MM.1S (cell line): ENCODE results near the gene RYK.

Source experiments
- DNase-seq: peaks from one replicate; pipeline ENCODE4 v3.0.0-alpha.2; 2015
- H2AFZ ChIP-seq: fragments of 300-600 bp; sonication (generic); 2 replicates; pipeline ENCODE4 v1.6.0; 2016; ENCODE audit warnings: antibody characterized with exemption, low read length
- H3F3A ChIP-seq: fragments of 300-600 bp; sonication (generic); 2 replicates; pipeline ENCODE4 v1.6.1; 2016; ENCODE audit warnings: mild to moderate bottlenecking, antibody characterized with exemption, low read length, moderate library complexity, mixed read lengths; ENCODE audit not compliant: insufficient read depth
- H3K27ac ChIP-seq: fragments of 300-600 bp; sonication (generic); 2 replicates; pipeline ENCODE4 v1.5.1; 2016; ENCODE audit warnings: mild to moderate bottlenecking, low read length
- H3K27me3 ChIP-seq: fragments of 300-600 bp; sonication (generic); replicated peaks from 2 replicates; pipeline ENCODE4 v1.6.0; 2016; ENCODE audit warnings: low read length; ENCODE audit not compliant: insufficient read depth
- H3K36me3 ChIP-seq: fragments of 300-600 bp; sonication (generic); replicated peaks from 2 replicates; pipeline ENCODE4 v1.6.1; 2016; ENCODE audit warnings: mild to moderate bottlenecking, low read length, mixed read lengths; ENCODE audit not compliant: insufficient read depth
- H3K4me1 ChIP-seq: fragments of 300-600 bp; sonication (generic); 2 replicates; pipeline ENCODE4 v1.6.1; 2016; ENCODE audit warnings: low read length, mixed read lengths
- H3K4me2 ChIP-seq: fragments of 300-600 bp; sonication (generic); 2 replicates; pipeline ENCODE4 v1.6.0; 2016; ENCODE audit warnings: low read depth, low read length
- H3K4me3 ChIP-seq: fragments of 300-600 bp; sonication (generic); 2 replicates; pipeline ENCODE4 v1.5.1; 2016; ENCODE audit warnings: low read length, mixed read lengths
- H3K79me2 ChIP-seq: fragments of 300-600 bp; sonication (generic); 2 replicates; pipeline ENCODE4 v1.6.1; 2016; ENCODE audit warnings: mixed run types, low read length, mixed read lengths
- H3K9ac ChIP-seq: fragments of 300-600 bp; sonication (generic); 2 replicates; pipeline ENCODE4 v1.6.1; 2016; ENCODE audit warnings: low read length, mixed read lengths
- H3K9me2 ChIP-seq: fragments of 300-600 bp; sonication (generic); replicated peaks from 2 replicates; pipeline ENCODE4 v1.6.1; 2016; ENCODE audit warnings: mild to moderate bottlenecking, low read length, mixed read lengths; ENCODE audit not compliant: insufficient read depth
- H3K9me3 ChIP-seq: fragments of 300-600 bp; sonication (generic); replicated peaks from 2 replicates; pipeline ENCODE4 v1.6.1; 2016; ENCODE audit warnings: mild to moderate bottlenecking, low read length, mixed read lengths; ENCODE audit not compliant: insufficient read depth
- H4K20me1 ChIP-seq: fragments of 300-600 bp; sonication (generic); 2 replicates; pipeline ENCODE4 v1.6.1; 2016; ENCODE audit warnings: mild to moderate bottlenecking, low read length, moderate library complexity, mixed read lengths; ENCODE audit not compliant: insufficient read depth
- CTCF ChIP-seq: fragments of 300-600 bp; sonication (generic); IDR thresholded peaks from 2 replicates; pipeline ENCODE4 v1.5.1; 2016; ENCODE audit warnings: antibody characterized with exemption, low read length, mixed read lengths
- EZH2 ChIP-seq: fragments of 300-600 bp; sonication (generic); optimal IDR thresholded peaks from 2 replicates; pipeline ENCODE3; 2017; ENCODE audit warnings: low read depth, mild to moderate bottlenecking, antibody characterized with exemption, low read length, mixed read lengths
- EZH2phosphoT487 ChIP-seq: fragments of 300-600 bp; sonication (generic); IDR thresholded peaks from 2 replicates; pipeline ENCODE4 v1.6.1; 2018; ENCODE audit warnings: antibody characterized with exemption, low read length

Gene RYK

GRCh38 chr3:134126153-134126552, 124.5 kb downstream of the RYK start:
- Histone ChIP-seq H3K36me3 (no peaks in the 10 kb centered on the region), H3K9ac (no peak overlapping the region), H3K4me1 (no peaks in the 10 kb centered on the region), H3K4me2 (no peak overlapping the region), H3K27me3 (no peaks in the 10 kb centered on the region), H3F3A (no peaks in the 10 kb centered on the region), H3K9me2 (no peaks in the 10 kb centered on the region), H3K9me3 (no peaks in the 10 kb centered on the region), H3K4me3 (no peak overlapping the region), H3K27ac (no peak overlapping the region), H2AFZ (no peak overlapping the region), H3K79me2 (no peaks in the 10 kb centered on the region), H4K20me1 (no peaks in the 10 kb centered on the region)
- no peak for DNase-seq
- no peak for TF ChIP-seq CTCF
- TF ChIP-seq EZH2 = no peak
- no peak for TF ChIP-seq EZH2phosphoT487

- Histone ChIP-seq H3K4me3 (no peak overlapping the region), H3K9me3 (no peaks in the 10 kb centered on the region), H4K20me1 (no peaks in the 10 kb centered on the region), H3F3A (no peaks in the 10 kb centered on the region), H3K4me2 (no peak overlapping the region), H3K4me1 (no peaks in the 10 kb centered on the region), H3K36me3 (no peaks in the 10 kb centered on the region), H2AFZ (no peak overlapping the region), H3K9me2 (no peaks in the 10 kb centered on the region), H3K27ac (no peak overlapping the region), H3K27me3 (no peaks in the 10 kb centered on the region), H3K79me2 (no peaks in the 10 kb centered on the region), H3K9ac (no peak overlapping the region)
- DNase-seq = no peak
- TF ChIP-seq EZH2phosphoT487 (no peak), EZH2 (no peak), CTCF (no peak)
These were observed 135.9 kb downstream of the RYK start for GRCh38 chr3:134114726-134115125.

- H3K36me3 ChIP-seq = no peaks in the 10 kb centered on the region
- H3K9ac ChIP-seq = no peak overlapping the region
- TF ChIP-seq EZH2phosphoT487 (no peak), EZH2 (no peak), CTCF (no peak)
- no peaks in the 10 kb centered on the region for H3F3A ChIP-seq
- H3K4me2 ChIP-seq = no peak overlapping the region
- H3K27ac ChIP-seq = no peak overlapping the region
- peaks cover 4% of the 10 kb centered on the region; the same call in 1 of the 2 replicates for H3K4me1 ChIP-seq
- no peak overlapping the region for H2AFZ ChIP-seq
- no peak for DNase-seq
- no peaks in the 10 kb centered on the region for H3K79me2 ChIP-seq
- H3K9me3 ChIP-seq = no peaks in the 10 kb centered on the region
- H4K20me1 ChIP-seq = no peaks in the 10 kb centered on the region
- no peaks in the 10 kb centered on the region for H3K27me3 ChIP-seq
- H3K9me2 ChIP-seq = no peaks in the 10 kb centered on the region
- H3K4me3 ChIP-seq = no peak overlapping the region
These were observed 139.0 kb downstream of the RYK start for GRCh38 chr3:134111616-134112015.
